K562 (cell line): ENCODE measurements around the gene PBRM1. TPM values are rescaled to one million over a fixed set of nuclear protein-coding genes. Genes with fewer than 3 reads are reported as not detected.
A peak's percentile ranks its signal among the peaks of the same experiment; 100 is the strongest.

Experiments
- CREB1 ChIP-seq, 2 experiments: sonication (generic) in 1 of 2; formaldehyde crosslinking in 1 of 2; IDR thresholded peaks; 2 replicates each; pipeline versions ENCODE4 v1.6.1 to v1.8.0; 2012 to 2022; ENCODE audit warnings: inconsistent platforms in 1 of 2, mild to moderate bottlenecking in 1 of 2, missing genetic modification reagents in 1 of 2, moderate library complexity in 1 of 2
- CXXC5 ChIP-seq: fragments of 250-450 bp; sonication (Bioruptor Pico); IDR thresholded peaks from 2 replicates; pipeline ENCODE4 v1.8.0; 2022; ENCODE audit warnings: inconsistent platforms, mild to moderate bottlenecking, moderate library complexity
- ESRRA ChIP-seq: fragments of 450-650 bp; IDR thresholded peaks from 2 replicates; pipeline ENCODE4 v1.6.1; 2014; ENCODE audit warnings: low read depth, mild to moderate bottlenecking, moderate library complexity, borderline replicate concordance
- FOXJ3 ChIP-seq: sonication (generic); formaldehyde crosslinking; IDR thresholded peaks from 2 replicates; pipeline ENCODE4 v1.4.0; 2020; ENCODE audit warnings: mild to moderate bottlenecking, missing genetic modification reagents
- HDAC2 ChIP-seq: fragments of 450-650 bp; IDR thresholded peaks from 2 replicates; pipeline ENCODE4 v1.6.1; 2016; ENCODE audit warnings: mild to moderate bottlenecking
- KAT7 ChIP-seq: sonication (generic); formaldehyde crosslinking; IDR thresholded peaks from 2 replicates; pipeline ENCODE4 v1.8.0; 2022; ENCODE audit warnings: missing genetic modification reagents, mild to moderate bottlenecking, borderline replicate concordance
- POLR2H ChIP-seq: IDR thresholded peaks from 2 replicates; pipeline ENCODE4 v1.6.1; 2016; ENCODE audit warnings: missing genetic modification characterization, low read depth, mild to moderate bottlenecking, control low read depth, missing compliant biosample characterization, moderate library complexity
- RREB1 ChIP-seq: fragments of 250-450 bp; sonication (Bioruptor Pico); IDR thresholded peaks from 2 replicates; pipeline ENCODE4 v1.4.0; 2020
- SAFB ChIP-seq: fragments of 200-400 bp; formaldehyde crosslinking; IDR thresholded peaks from 2 replicates; pipeline ENCODE4 v1.6.1; 2017; ENCODE audit warnings: low read depth, low read length, borderline replicate concordance
- TAF1 ChIP-seq: IDR thresholded peaks from 2 replicates; pipeline ENCODE4 v1.6.1; 2011; ENCODE audit warnings: mild to moderate bottlenecking, low read length, moderate library complexity; ENCODE audit not compliant: insufficient read depth, control insufficient read depth, severe bottlenecking; ENCODE audit errors: extremely low read depth
- USF2 ChIP-seq: sonication (generic); formaldehyde crosslinking; IDR thresholded peaks from 2 replicates; pipeline ENCODE4 v1.5.0; 2020; ENCODE audit warnings: missing genetic modification reagents
- ZEB2 ChIP-seq: fragments of 450-650 bp; IDR thresholded peaks from 2 replicates; pipeline ENCODE4 v1.6.1; 2016
- polyA plus RNA-seq, 8 experiments: library from polyadenylated mRNA; depleted of rRNA in 4 of 8; stranded (reverse) in 5 of 8; unstranded in 3 of 8; fragments of >200 nt; fragmentation: Nextera tagmentation in 2 of 8; fragmentation: Illumina TruSeq in 1 of 8; extraction: Ambion mirVana in 2 of 8; extraction: Trizol in 1 of 8; gene quantifications; 2 replicates each; pipeline versions ENCODE4 v1.2.1 to v1.2.3, GENCODE V29; 2011 to 2014; ENCODE audit warnings: inconsistent platforms in 1 of 8, missing spikeins in 1 of 8
- total RNA-seq, 7 experiments: library from RNA; depleted of rRNA in 6 of 7; stranded (reverse); fragments of >200 nt in 6 of 7; fragmentation: Illumina TruSeq in 2 of 7; extraction: Trizol in 2 of 7; gene quantifications; 2 replicates each; pipeline versions ENCODE4 v1.2.1 to v1.2.3, GENCODE V29; 2011 to 2021; ENCODE audit warnings: low replicate concordance in 1 of 7
- TF ChIP-seq, protein P1 (sequence below): fragments of 450-650 bp; IDR thresholded peaks from 2 replicates; pipeline ENCODE4 v1.6.1; 2014; ENCODE audit warnings: low read depth, mild to moderate bottlenecking, moderate library complexity, borderline replicate concordance
- TF ChIP-seq, protein P2 (sequence below), 2 experiments: fragments of 150-350 bp in 1 of 2; IDR thresholded peaks; 2 replicates each; pipeline ENCODE4 v1.6.1; 2012 to 2016; ENCODE audit warnings: low read depth in 2 of 2, low read length in 2 of 2, mild to moderate bottlenecking in 1 of 2, moderate library complexity in 1 of 2

The PBRM1 gene
- total and polyA plus RNA-seq, 9 of the 15 experiments (the other 6 are each of a cell fraction or from before 2014, with no cell fraction given) = 3.9 to 31.8 (median 19.0) TPM

- TF ChIP-seq, protein P1, sequence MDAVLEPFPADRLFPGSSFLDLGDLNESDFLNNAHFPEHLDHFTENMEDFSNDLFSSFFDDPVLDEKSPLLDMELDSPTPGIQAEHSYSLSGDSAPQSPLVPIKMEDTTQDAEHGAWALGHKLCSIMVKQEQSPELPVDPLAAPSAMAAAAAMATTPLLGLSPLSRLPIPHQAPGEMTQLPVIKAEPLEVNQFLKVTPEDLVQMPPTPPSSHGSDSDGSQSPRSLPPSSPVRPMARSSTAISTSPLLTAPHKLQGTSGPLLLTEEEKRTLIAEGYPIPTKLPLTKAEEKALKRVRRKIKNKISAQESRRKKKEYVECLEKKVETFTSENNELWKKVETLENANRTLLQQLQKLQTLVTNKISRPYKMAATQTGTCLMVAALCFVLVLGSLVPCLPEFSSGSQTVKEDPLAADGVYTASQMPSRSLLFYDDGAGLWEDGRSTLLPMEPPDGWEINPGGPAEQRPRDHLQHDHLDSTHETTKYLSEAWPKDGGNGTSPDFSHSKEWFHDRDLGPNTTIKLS = peak; percentile 63; the same call in 1 of the 2 replicates
- TF ChIP-seq HDAC2 (0 out of 2 replicates have a peak, but pooled peaks have one; percentile 42), USF2 (CRISPR knock-in tag) (peak; percentile 91), POLR2H (tag) (peak; percentile 83), CREB1 (IDR thresholded peaks at IDR 0.05) (0 out of 2 replicates have a peak, but pooled peaks have one; percentile 25), CREB1 (CRISPR knock-in tag; IDR thresholded peaks at IDR 0.05) (no peak), KAT7 (CRISPR knock-in tag) (peak; percentile 29; the same call in 1 of the 2 replicates), TAF1 (peak; percentile 84), SAFB (no peak), ZEB2 (no peak), ESRRA (0 out of 2 replicates have a peak, but pooled peaks have one; percentile 17), CXXC5 (peak; percentile 78), RREB1 (CRISPR knock-in tag) (0 out of 2 replicates have a peak, but pooled peaks have one; percentile 46), FOXJ3 (CRISPR knock-in tag) (no peak)
- TF ChIP-seq, protein P2, sequence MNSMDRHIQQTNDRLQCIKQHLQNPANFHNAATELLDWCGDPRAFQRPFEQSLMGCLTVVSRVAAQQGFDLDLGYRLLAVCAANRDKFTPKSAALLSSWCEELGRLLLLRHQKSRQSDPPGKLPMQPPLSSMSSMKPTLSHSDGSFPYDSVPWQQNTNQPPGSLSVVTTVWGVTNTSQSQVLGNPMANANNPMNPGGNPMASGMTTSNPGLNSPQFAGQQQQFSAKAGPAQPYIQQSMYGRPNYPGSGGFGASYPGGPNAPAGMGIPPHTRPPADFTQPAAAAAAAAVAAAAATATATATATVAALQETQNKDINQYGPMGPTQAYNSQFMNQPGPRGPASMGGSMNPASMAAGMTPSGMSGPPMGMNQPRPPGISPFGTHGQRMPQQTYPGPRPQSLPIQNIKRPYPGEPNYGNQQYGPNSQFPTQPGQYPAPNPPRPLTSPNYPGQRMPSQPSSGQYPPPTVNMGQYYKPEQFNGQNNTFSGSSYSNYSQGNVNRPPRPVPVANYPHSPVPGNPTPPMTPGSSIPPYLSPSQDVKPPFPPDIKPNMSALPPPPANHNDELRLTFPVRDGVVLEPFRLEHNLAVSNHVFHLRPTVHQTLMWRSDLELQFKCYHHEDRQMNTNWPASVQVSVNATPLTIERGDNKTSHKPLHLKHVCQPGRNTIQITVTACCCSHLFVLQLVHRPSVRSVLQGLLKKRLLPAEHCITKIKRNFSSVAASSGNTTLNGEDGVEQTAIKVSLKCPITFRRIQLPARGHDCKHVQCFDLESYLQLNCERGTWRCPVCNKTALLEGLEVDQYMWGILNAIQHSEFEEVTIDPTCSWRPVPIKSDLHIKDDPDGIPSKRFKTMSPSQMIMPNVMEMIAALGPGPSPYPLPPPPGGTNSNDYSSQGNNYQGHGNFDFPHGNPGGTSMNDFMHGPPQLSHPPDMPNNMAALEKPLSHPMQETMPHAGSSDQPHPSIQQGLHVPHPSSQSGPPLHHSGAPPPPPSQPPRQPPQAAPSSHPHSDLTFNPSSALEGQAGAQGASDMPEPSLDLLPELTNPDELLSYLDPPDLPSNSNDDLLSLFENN (IDR thresholded peaks at IDR 0.05; ENCODE audit: low read depth in 2 of 2, low read length in 2 of 2) = 0 out of 4 replicates have a peak, but pooled peaks of 1 of the 2 experiments have one; percentile 33
These were observed 149.1 kb downstream of the PBRM1 start, which contains the start of gene UQCC5 (continued) for GRCh38 chr3:52536369-52537164.
